SH-SY5Y (cell line): ENCODE results near the gene EVA1C.

Experiments
- GATA2 ChIP-seq: IDR thresholded peaks from 2 replicates; pipeline ENCODE4 v1.6.1; 2011; ENCODE audit warnings: mild to moderate bottlenecking, low read depth, low read length
- GATA3 ChIP-seq: IDR thresholded peaks from 2 replicates; pipeline ENCODE4 v1.6.1; 2011; ENCODE audit warnings: low read depth, mild to moderate bottlenecking, low read length, moderate library complexity

EVA1C gene

GRCh38 chr21:32545948-32546441 is 133.5 kb downstream of the EVA1C start:
- TF ChIP-seq GATA2 (no peak), GATA3 (no peak)

- TF ChIP-seq GATA3, result no peak
- TF ChIP-seq GATA2, result no peak
Measured at GRCh38 chr21:32547018-32547417, 134.5 kb downstream of the EVA1C start.

DNA sequence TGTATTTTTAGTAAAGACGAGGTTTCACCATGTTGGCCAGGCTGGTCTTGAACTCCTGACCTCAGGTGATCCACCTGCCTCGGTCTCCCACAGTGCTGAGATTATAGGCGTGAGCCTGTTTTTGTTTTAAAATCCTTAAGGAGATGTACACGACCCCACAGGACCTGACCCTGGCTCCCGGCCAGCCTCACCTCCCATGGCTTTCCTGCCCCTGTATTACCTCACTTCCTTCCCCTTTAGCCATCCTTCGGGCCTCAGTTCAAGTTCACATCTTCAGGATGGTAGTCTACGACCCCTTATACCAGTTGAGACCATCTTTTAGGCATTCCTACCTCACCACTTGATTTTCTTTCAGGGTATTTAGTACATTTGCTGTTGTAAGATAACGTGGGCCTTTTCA is 136.5 kb downstream of the EVA1C start:
- TF ChIP-seq GATA2 (no peak), GATA3 (no peak)

GRCh38 chr21:32549440-32549839 is 136.9 kb downstream of the EVA1C start:
- no peak for TF ChIP-seq GATA3

DNA sequence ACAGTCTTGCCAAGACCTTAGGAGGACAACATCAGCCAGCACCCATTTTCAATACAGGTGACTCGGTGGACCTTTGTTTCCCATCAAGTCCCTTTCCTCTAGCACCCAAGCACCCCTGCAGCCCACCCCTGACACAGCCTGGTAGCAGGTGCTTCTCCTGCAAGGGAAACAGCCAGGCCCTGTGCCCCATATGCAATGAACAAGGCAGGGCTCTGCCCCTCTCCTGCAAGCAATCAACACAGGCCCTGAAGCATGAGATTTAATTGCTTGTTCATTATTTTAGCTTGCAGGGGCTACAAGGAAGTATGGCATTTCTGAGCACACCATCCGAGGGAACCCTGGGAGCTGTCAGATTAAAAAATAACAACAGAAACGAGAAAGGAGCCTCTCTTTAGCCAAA is 137.4 kb downstream of the EVA1C start:
- TF ChIP-seq GATA2, result no peak

- TF ChIP-seq GATA3 (no peak), GATA2 (no peak)
Measured at GRCh38 chr21:32554832-32555638, 142.5 kb downstream of the EVA1C start.

DNA sequence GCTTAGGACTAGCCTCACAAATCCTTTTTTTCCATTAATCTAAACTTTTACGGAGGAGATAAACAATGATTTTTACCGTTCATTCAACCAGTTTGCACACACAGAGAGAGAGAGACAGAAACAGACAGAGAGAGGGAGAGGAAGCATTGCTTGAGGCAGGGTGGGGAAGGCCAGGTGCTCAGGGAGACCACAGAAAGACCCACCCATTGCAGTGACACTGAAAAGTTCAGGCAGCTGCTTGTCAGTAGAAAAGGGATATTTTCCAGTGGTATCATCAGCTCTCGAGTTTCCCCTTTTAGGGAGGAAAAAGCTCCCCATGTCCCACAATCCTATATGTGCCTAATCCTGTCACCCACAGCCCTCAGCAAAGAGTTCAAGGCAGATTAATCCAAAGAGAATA is 145.6 kb downstream of the EVA1C start:
- TF ChIP-seq GATA3 (no peak), GATA2 (no peak)

DNA sequence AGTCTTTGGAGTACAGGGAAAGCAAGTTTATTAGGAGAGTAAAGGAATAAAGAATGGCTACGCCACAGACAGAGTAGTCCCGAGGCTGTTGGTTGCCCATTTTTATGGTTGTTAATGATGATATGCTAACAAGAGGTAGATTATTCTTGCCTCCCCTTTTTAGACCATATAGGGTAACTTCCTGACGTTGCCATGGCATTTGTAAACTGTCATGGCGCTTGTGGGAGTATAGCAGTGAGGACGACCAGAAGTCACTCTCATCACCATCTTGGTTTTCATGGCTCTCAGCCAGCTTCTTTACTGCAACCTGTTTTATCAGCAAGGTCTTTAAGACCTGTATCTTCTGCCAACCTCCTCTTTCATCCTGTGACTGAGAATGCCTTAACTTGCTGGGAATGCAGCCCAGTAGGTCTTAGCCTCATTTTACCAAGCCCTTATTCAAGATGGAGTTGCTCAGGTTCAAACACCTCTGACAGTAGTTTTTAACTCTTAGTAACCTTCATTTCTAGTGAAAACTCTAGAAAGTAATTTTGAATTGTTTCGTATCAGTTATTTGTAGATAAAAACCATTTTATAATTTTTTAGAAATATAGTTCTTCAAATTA is 146.6 kb downstream of the EVA1C start:
- TF ChIP-seq GATA3, result no peak
- TF ChIP-seq GATA2, result no peak

DNA sequence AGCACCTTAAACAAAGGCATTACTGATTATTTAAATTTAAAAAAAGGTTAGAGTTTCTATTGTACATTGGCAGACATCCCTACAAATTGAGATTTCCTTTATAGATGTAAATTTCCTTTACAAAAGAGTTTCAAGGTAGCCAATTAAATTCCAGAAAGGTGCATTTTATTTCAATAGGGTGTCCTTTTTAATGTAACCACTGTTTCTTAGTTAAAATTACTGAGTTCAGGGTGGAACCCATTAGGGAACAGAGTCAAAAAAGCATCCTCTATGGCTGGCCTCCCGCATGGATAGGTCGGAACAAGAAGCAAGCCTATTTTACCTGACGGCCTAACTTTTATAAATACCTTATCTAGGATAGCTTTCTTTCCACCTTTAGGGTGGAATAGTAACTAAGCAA is 148.4 kb downstream of the EVA1C start:
- TF ChIP-seq GATA3 (no peak), GATA2 (no peak)

GRCh38 chr21:32562426-32562825 is 149.9 kb downstream of the EVA1C start:
- no peak for TF ChIP-seq GATA3
- no peak for TF ChIP-seq GATA2

DNA sequence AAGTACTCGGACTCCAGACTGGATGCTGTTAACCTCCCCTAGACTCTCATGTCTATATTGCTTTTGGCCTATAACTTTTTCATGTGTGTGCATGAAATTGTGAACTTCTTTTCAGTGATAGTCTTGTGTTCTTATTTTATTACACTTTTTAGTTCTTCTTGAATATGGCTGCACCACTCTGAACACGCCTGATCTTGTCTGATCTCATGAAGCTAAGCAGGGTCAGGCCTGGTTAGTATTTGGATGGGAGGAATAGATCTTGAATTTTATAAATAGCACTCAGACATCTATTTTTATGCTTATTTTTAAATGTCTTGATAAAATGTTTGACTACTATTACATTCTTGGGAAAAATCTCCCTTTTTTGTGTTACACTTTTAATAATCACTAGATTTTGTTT is 150.4 kb downstream of the EVA1C start:
- no peak for TF ChIP-seq GATA3
- TF ChIP-seq GATA2, result no peak
